HEK293 (cell line): ENCODE results near the gene NBPF4.
"Not testable (repeated sequence)": the region's sequence is repeated elsewhere in the genome, so short reads cannot be mapped to it uniquely, and the experiment has no call there.

Experiments
- CTCF ChIP-seq: fragments of 450-650 bp; formaldehyde crosslinking; IDR thresholded peaks from 2 replicates; pipeline ENCODE4 v1.5.1; 2016; ENCODE audit warnings: missing biosample characterization, missing genetic modification characterization
- MEIS1 ChIP-seq: sonication (generic); formaldehyde crosslinking; IDR thresholded peaks from 2 replicates; pipeline ENCODE4 v1.8.1; 2022; ENCODE audit warnings: missing genetic modification reagents, mild to moderate bottlenecking, borderline replicate concordance
- MYNN ChIP-seq: fragments of 450-650 bp; formaldehyde crosslinking; IDR thresholded peaks from 2 replicates; pipeline ENCODE4 v1.5.1; 2016; ENCODE audit warnings: missing biosample characterization, missing genetic modification characterization, borderline replicate concordance
- ZBTB10 ChIP-seq: fragments of 450-650 bp; formaldehyde crosslinking; IDR thresholded peaks from 2 replicates; pipeline ENCODE4 v1.5.1; 2016; ENCODE audit warnings: missing biosample characterization, missing genetic modification characterization
- ZNF391 ChIP-seq: fragments of 450-650 bp; formaldehyde crosslinking; IDR thresholded peaks from 2 replicates; pipeline ENCODE4 v1.5.1; 2016; ENCODE audit warnings: low read depth, missing biosample characterization, missing genetic modification characterization, borderline replicate concordance

- TF ChIP-seq ZBTB10 (tag by site-specific recombination); MYNN (tag by site-specific recombination); MEIS1; CTCF (tag by site-specific recombination); ZNF391 (tag by site-specific recombination): not testable (repeated sequence)
Observed at GRCh38 chr1:108255426-108255825, 11.6 kb upstream of the NBPF4 start.
